CD4-positive, alpha-beta T cell treated with Interleukin-17A for 1 hour (primary cell): Measurements from ENCODE around the gene GPX4.

Experiments
- DNase-seq: peaks from one replicate; pipeline ENCODE4 v3.0.0-alpha.2; 2020

GPX4 gene

GRCh38 chr19:1084024-1084868 lies 19.5 kb upstream of the GPX4 start:
- peak; percentile 10 for DNase-seq

GRCh38 chr19:1085053-1085658 lies 18.6 kb upstream of the GPX4 start:
- peak; percentile 3 for DNase-seq

- peak; percentile 2 for DNase-seq
Observed at GRCh38 chr19:1085676-1086442, 17.9 kb upstream of the GPX4 start.

- DNase-seq: no peak
Observed at GRCh38 chr19:1086613-1087012, 17.2 kb upstream of the GPX4 start.

- DNase-seq: peak; percentile 64
Observed at GRCh38 chr19:1087813-1088415, 15.9 kb upstream of the GPX4 start.

- no peak for DNase-seq
Observed at GRCh38 chr19:1088416-1089010, 15.3 kb upstream of the GPX4 start.

- DNase-seq: no peak
Observed at GRCh38 chr19:1089126-1089771, 14.5 kb upstream of the GPX4 start.

GRCh38 chr19:1089891-1090290 lies 13.9 kb upstream of the GPX4 start:
- peak; percentile 71 for DNase-seq

GRCh38 chr19:1090731-1091543 lies 12.9 kb upstream of the GPX4 start:
- no peak for DNase-seq

GRCh38 chr19:1091544-1092175 lies 12.1 kb upstream of the GPX4 start:
- DNase-seq: no peak

GRCh38 chr19:1093330-1093729 lies 10.5 kb upstream of the GPX4 start:
- no peak for DNase-seq

- no peak for DNase-seq
Observed at GRCh38 chr19:1093811-1094553, 9.8 kb upstream of the GPX4 start.

GRCh38 chr19:1094655-1094977 lies 9.2 kb upstream of the GPX4 start:
- no peak for DNase-seq

- DNase-seq: peak; percentile 98
Observed at GRCh38 chr19:1094978-1095701, 8.7 kb upstream of the GPX4 start, which contains the start of gene POLR2E. Gene POLR2E, minus strand, starts transcription at chr19:1095375. Its CDS starts 60 bp downstream, at chr19:1095315.

- DNase-seq: no peak
Observed at GRCh38 chr19:1097810-1098176, 6.0 kb upstream of the GPX4 start.

GRCh38 chr19:1098177-1099051 lies 5.4 kb upstream of the GPX4 start:
- no peak for DNase-seq

- no peak for DNase-seq
Observed at GRCh38 chr19:1101337-1101698, 2.5 kb upstream of the GPX4 start.

- DNase-seq: peak; percentile 55
Observed at GRCh38 chr19:1102407-1103131, 1.2 kb upstream of the GPX4 start.
